ENCODE data around the gene TNS1.

GRCh38 chr2:217940261-217941220, 62.3 kb downstream of the TNS1 start:
- TF ChIP-seq CTCF (IDR thresholded peaks at IDR 0.05) = no peak
- TF ChIP-seq EZH2 (IDR thresholded peaks at IDR 0.05; ENCODE audit: borderline replicate concordance, insufficient read depth, low read depth, low read length, poor library complexity, severe bottlenecking) = no peak

Measured in B cell (primary cell).